Measurements from ENCODE around the gene SMARCC1.

DNA sequence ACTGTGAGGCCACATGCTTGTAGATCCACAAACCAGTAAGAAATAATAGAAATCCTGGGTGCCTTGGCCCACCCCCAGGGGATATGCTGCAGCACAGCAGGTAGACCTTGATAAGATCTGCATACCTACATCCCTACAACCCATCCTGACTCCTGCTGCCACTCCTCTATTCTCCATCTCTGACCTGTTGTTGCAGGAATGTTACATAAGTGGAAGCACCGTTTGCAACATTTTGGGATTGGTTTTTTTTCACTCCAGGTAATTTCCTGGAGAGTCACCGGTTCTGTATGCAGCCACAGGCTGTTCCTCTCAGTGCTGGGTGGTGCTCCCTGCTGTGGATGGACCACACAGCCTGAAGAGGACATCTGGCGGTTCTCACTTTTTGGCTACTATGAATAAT, 186.9 kb downstream of the SMARCC1 start:
- TF ChIP-seq CTCF (IDR thresholded peaks at IDR 0.05; ENCODE audit: insufficient read depth, low read depth, low read length) (no peak), EZH2 (IDR thresholded peaks at IDR 0.05; ENCODE audit: insufficient read depth, low read length) (no peak)
